ENCODE measurements around the gene TJP2.
"Not testable (repeated sequence)": the region's sequence is repeated elsewhere in the genome, so short reads cannot be mapped to it uniquely, and the experiment has no call there.

The TJP2 gene

DNA sequence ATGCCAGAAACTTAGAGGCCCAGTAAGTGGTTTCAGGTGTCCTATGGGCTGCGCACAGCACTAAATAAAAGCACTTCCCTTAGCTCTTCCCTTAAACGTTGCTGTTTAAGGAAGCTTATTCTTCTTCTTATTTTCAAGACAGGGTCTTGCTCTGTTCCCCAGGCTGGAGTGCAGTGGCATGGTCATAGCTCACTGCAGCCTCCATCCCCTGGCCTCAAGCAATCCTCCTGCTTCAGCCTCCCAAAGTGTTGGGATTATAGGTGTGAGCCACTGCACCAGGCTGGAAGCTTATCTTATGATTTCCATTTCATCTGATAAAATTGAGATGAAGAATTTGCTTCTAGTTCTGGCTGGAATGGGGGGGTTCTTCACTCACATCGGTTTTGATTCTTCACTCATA is 15.6 kb upstream of the TJP2 start:
- no peak for DNase-seq (ENCODE audit: low read depth, low spot score)

DNA sequence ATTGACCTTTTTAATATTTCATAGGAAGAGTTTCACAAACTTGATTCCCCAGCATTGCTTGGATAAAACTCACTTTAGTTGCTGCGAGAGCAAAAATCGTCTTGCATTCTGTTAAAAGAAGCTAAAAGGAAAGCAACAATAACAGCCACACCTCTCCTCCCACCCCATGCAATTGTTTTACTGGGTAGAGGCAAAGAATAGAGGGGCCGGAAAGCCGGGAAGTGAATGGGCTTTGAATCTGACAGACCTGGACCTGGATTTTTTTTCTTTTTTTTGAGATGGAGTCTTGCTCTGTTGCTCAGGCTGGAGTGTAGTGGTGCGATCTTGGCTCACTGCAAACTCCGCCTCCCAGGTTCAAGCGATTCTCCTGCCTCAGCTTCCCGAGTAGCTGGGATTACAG is 9.5 kb upstream of the TJP2 start:
- not testable (repeated sequence) for DNase-seq (ENCODE audit: low read depth, low spot score)

DNA sequence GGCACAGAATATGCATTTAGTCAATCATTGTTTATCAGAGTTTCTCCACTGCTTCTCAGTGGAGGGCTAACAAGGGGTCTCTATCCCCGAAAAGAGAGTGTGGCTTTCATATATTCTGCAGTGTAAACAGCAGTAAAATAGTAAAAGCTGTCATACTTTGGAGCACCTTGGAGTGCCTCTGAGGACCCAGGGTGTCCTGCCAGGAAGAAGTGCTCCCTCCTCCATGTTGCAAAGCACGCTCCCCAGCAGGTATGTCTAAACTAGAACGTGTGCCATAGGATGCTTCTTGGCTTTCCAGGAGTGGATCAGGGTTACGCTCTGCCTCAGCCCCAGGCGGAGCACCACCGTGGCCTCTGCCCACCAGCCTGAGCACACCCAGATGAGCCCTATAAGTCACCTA is 8.5 kb upstream of the TJP2 start:
- no peak for DNase-seq (ENCODE audit: low read depth, low spot score)

DNA sequence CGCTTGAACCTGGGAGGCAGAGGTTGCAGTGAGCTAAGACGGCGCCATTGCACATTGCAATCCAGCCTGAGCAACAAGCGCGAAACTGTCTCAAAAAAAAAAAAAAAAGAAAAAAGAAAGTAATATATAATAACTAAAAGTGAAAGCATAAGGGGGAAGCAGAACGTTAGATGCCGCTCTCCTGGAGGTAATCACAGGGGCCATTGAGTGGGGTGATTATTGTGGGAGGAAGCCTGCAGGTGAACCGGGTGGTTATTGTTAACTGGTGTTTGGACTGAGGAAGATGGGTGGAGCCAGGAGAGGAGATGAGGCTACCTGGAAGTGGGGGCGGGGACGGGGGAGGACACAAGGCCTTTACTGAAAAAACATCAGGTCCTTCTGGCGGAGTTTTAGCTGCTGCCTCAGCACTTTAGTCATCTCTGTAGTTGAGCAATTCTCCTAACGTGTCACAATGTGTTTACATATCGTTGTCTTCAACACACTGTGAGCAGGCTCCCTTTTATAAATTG is 5.3 kb upstream of the TJP2 start:
- DNase-seq (ENCODE audit: low read depth, low spot score), result peak; percentile 22

DNA sequence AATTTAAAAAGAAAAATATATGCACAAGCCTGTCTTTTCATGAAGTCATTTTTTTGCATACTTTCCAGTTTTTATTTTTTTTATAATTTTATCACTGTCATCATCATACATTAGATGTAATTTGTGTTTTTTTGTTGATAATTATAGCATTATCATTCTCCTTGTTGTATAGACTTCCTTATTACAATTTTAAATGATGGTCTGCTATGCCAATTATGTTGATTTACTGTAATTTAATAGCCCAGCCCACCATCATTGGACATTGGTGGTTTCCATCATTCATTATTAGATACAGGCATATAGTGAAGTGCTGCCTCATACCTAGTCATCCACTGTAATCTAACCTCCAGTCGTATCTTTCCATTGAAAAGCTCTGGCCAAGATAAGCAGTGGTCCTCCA is 3.8 kb upstream of the TJP2 start:
- DNase-seq (ENCODE audit: low read depth, low spot score), result no peak

DNA sequence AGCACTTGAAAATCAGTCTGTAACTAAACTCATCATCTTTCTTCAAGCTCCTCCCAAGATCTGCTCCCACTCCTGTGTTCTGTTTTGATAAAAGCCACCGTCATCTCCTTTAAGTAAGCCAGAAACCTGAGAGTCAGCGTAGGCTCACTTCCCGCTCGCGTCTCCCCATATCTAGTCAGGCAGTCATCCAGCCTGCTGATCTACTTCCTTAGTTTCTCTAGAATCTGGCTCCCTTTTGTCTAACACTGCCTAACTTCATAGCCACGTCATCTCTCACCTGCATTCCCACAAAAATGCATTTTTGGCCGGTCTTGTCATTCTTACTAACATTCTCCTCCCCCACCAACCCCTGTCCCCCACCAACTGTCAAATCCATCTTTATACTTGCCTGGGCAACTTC is 3.0 kb upstream of the TJP2 start:
- DNase-seq (ENCODE audit: low read depth, low spot score), result no peak

DNA sequence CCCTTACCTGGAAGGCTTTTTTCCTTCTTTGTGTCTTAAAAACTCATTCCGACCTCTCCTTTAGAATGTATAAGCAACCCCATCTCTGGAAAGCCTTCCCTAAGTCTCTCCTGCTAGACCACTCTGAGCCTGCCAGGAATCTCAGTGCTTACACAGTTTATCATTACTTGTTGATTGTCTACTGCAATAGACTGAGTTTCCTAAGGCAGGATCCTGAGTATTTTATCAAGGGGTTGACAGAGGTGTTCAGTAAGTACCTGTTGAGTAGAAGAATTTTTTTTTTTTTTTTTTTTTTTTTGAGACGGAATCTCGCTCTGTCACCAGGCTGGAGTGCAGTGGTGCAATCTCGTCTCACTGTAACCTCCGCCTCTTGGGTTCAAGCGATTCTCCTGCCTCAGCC is 2.6 kb upstream of the TJP2 start:
- DNase-seq (ENCODE audit: low read depth, low spot score), result no peak

DNA sequence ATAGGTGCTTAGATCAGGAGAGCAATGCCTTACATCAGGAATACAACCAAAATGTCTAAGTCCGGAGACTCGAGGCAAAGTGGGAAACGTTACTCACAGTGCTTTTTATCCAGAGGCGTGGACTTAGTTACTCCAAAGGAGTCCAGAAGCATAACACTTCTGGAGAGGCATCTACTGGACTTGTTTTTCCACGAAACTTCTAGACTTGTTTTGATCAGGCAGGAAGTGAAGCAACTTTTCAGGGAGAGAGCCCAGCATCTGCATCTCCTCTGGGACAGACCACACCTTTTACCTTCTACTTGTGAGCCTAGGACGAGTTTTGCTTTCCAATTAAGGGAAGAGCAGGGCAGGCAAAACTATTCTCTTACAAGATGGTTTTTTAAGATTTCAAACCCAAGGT is 1.2 kb upstream of the TJP2 start:
- no peak for DNase-seq (ENCODE audit: low read depth, low spot score)

DNA sequence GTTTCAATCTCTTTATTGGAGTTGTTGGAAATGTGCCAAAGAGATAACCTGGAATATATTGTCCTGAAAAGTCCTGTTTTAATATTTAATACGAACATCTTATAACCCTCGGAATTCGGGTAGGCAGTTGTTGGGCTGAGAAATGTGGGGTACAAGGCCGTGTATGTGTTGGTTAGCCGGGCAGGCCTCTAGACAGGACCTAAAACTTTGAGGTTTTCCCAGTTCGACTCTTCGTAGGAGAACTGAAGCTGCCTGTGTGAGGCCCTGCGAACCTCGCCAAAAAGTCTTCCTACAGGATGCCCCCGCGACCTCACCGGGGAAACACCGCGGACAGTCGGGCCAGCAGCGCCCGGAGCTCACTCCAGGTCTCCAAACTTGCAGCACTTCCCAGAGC is 583 bp upstream of the TJP2 start:
- DNase-seq (ENCODE audit: low read depth, low spot score), result no peak

DNA sequence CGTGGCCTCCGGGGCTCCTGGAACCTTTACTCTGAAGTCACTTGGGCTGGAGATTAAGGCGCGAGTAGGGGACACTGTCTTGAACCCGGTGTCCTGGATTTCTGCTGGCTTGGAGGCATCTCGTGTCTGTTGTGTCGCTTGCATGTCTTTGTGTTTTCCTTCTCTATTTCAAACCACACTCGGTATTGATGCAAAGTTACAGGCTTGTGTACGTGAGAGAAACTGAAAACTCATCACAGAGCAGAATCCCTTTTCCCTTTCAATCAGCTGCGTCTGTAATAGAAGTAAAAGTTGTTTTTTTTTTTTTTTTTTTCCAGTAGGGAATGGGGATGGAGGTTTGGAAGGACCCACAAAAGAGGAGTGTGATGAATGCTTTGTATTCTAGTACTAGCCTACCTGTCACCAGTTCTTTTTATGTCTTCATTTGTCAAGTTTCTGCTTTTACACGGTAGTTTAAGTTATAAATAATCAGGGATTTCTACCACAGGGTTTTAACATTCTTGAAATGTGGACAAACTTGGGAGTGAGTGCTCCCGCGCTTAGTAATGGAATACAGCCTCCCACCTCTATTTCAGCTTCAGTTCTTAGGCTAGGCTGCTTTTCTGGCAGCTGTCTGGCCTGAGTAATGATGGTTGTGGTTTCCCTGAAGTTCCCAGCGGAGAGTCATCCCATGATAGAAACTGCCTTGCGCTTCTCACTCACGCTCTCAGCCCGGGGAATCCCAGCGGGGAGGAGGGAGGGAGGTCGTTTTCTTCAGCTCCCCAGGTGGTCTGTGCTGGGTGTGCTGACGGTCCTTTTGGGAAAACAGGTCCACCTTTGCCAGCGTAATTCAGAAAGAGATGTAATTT is 763 bp downstream of the TJP2 start:
- DNase-seq (ENCODE audit: low read depth, low spot score), result no peak

DNA sequence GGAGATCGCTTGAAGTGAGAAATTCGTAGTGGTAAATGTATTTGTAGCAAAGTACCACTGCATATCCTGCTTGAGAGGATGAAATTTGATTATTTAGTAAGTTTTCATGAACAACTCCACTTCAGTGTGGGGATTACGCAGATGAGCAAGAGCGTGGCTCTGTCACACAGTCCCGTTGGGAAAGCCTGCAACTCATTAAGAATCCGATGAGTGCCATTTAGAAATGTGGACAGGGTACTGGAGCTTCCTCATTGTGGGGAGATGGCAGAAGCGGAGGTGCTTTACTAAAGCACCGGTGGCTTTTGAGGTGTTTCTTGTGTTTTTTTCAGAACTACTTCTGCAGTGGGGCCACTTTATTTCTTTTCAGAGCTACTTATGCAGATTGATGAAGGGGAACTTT is 1.4 kb downstream of the TJP2 start:
- DNase-seq (ENCODE audit: low read depth, low spot score), result no peak

DNA sequence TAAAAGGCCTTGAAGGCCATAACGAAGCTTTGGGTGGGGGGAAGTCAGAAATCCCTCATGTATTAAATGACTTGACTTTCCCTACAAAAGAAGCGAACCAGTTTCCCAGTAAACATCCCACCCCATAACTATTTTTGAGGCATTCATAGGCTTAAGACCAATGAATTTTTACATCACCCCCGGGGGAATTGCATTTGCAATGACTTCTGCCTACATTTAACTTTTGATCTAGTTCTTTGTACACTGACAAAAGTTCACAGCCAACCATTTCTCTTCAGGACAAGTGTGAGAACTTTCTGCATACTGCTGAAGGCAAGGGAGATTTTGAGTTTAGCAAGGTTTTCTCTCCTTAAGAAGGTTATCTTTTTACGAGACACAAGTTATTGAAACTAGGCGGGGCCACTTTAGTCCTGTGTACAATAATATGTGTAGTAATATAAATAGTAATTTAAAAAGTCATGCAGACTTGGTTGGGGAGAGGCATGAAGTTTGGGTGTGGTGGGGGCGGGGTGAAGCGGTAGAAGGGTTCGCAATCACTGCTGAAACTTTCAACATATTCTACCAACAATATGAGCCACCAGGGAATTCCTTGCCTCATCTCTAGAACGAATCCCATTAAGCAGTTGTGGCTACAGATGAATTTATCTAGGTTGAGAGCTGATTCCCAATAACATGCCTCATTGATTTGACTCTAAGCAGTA is 2.5 kb downstream of the TJP2 start:
- no peak for DNase-seq (ENCODE audit: low read depth, low spot score)

DNA sequence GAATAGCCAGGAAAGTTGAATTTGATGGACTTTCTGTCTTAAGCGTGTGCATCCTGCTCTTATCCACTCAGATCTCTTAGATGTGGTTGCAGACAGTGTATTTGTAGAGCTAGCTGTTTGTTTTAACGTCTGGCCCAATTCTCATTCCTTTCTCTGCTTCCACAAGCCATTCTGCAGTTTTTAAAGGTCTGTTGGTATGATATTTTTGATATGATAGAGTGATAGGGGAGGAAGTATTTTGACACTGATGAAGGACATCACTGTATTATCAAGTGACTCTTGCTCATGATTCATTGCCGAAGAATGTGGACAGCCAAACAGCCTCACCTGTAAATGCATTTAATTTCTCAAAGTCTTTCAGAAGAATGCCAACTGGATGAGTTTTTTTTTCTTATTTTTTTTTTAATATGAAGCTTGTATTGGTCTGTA is 4.5 kb downstream of the TJP2 start:
- no peak for DNase-seq (ENCODE audit: low read depth, low spot score)

DNA sequence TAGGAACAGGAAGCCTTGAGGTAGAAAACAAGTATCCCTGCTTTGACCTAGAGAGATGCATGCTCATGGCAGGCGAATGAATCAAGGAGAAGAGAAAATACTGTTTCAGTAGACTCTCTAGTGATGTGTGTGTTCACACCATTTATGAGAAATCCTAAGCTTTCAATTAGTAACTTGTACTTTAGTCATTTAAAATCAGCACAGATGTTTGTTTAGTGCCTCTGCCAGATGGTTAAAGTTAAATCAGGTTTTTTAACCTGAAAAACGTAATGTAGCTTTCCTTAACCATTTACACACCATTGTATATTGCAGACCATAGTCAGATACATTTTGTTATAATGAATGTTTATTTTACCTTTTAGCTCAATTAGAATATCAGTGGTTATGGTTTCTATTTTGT is 5.0 kb downstream of the TJP2 start:
- DNase-seq (ENCODE audit: low read depth, low spot score), result no peak

DNA sequence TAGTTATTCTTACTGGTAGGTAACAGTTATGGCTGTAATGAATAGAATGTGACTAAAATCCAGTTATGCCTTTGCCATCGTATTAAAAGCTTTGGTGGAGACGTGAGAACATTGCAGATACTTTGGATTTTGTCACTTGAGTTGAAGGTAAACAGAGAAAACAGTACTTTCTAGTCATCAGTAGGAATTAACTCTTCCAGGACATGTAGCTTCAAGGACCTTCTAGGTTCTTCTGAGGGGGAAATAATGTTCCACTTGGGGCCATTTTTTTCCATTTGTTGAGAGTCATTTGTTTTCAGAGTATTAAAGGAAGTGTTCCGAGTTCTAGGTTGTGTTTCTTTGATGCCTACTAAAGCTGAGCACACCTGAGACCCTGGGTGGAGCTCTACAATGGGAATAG is 6.1 kb downstream of the TJP2 start:
- no peak for DNase-seq (ENCODE audit: low read depth, low spot score)

DNA sequence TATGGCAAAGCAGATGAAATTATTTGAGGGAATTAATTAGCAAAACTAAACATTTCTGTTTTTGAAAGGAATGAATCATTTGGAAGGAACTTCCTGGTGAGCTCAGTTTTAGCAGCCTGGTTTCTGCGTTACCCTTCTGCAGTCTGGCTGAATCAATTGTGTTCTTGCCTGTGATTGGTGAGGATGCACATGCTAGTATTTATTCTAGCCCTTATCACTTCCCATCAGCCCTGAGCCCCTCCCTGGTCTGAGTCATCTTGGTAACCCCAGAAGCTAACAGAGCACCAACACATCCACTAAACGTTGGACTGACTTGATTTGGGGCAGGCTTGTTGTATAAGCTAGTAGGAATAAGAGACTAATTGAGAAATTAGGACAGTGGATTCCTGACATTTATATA is 6.6 kb downstream of the TJP2 start:
- DNase-seq (ENCODE audit: low read depth, low spot score), result no peak

DNA sequence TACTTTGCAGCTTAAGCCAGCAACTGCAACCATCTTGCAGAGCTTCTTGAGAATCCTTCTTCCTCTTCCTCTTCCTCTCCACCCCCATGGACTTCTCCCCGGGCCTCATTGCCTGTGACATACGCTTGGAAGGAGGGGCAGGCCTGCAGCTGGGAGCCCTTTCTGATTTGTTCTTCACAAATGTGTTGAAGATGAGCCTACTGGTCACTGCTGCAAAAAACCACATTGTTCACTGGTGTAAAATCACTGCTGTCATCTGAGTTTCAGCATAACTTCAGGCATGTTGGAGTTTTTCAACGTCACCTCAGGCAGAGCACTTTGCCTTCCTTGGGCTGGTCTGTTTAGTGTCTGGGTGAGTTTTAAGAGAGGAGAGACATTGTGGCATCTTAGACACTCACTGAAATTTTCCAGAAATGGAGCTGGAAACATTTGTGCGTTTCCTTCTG is 7.9 kb downstream of the TJP2 start:
- DNase-seq (ENCODE audit: low read depth, low spot score), result no peak

DNA sequence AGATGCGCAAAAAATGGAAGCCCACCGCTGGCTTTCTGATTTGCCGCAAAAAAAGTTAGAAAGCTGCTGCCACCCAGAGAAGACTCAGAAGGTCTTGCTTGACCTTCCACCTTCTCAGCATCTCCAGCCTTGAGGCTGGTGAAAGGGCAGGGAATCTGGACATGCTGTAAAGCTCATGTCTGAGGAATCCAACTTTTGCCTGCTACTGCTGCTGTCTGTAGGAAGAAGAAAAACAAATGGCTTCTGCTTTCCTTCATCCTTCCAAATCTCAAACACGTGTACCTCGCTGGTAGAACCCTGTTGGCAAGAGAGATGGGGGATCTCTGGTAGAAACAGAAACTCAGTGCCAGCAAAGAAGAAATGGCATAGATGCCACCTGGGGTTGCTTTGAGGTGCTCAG is 10.2 kb downstream of the TJP2 start:
- DNase-seq (ENCODE audit: low read depth, low spot score), result no peak

DNA sequence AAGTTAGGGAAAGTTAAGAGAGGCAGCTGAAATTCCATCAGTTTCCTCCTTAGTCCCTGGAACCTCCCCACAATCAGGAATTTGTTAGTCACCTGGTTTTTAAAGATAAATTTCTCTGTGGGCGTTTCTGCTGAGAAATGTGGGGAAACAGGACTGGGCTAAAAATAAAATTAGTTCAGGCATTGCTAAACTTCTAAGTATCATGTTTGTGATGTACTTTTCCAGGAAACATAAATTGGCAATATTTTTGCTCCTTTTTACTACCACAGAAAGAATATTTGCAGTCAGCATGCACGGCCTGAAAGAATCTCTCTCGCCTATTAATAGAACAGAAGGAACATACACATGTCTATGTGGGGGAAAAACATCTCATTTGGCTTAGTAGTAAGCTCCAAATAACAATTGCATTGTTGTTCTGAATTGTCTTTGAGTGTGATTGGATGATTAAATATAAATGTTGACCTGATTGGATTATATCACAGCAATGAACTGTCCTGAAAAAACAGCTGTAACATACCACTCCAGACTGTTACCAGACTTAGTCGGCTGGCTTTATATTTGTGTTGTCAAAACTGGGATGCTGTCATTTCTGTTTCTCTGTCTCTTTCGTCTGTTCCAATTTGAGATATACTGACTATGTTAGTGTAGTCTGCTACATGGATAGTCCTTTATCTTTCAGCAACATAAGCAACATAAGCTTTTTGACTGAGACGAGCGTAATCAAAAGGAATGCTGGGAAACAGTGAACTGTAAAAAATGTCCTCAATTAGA is 12.9 kb downstream of the TJP2 start:
- DNase-seq (ENCODE audit: low read depth, low spot score), result no peak

DNA sequence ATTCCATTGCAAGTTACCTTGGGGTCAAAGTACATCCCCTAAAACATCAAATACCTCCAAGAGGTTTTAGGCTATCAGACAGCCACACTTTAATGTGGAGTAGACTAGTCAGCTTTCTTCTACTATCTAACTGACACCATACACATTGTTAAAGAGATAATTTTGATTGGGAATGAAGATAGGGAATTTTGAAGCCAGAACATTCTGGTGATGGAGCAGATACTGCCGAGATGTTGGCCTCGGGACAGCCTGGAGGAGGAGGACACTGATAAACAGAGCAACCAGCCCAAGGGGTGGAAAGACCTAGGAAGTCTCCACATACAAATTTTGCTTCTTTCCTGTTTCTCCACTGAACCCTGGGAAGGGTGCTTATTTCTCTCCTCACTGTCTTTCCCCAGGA is 14.9 kb downstream of the TJP2 start:
- no peak for DNase-seq (ENCODE audit: low read depth, low spot score)

DNA sequence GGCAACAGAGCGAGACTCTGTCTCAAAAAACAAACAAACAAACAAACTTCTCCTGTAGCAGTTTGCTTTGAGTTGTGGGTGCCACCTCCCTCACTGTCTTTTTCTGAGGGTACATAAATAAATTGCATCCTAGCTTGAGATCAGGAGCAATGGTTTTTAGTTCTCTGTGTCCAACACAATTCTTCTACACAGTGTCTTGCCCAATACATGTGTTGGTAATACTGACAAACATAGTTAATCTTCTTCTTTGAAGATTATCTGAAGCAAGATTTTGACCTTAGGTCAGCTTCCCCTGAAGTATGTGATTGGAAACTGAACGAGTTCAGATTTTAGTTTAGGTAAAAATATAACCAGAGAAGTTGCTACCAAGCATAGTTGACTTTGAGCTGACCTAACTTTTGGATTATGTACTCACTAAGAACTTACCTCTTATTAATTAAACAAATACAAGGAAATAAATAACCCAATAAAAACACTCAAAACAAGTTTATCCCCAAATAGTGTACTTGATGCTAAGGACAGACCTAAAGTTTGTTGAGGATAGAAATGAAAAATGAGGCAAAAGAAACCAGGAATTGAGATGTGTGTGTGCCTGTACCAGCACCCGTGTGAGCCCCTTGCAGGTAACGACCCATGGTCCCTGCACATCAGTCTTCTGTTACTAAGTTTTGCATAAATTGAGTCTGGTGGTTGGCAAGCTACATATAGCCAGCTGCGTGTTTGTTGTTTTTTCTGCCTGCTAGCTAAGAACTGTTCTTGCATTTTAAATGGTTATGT is 16.2 kb downstream of the TJP2 start:
- no peak for DNase-seq (ENCODE audit: low read depth, low spot score)

DNA sequence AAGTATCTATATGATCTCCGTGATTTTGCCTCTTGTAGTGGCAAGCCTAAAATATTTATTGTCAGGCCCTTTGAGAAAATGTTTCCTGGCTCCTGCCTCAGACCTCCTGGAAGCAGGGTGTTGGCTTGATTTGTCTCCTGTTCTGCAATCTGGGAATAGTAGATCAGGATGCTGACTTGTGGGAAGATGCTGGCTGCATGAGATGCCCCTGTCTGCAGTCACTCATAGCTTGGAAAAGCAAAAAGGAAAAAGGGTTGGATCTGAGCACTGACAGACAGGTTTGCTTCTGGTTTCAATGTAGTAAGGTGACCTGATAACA is 16.7 kb downstream of the TJP2 start:
- no peak for DNase-seq (ENCODE audit: low read depth, low spot score)
